GM19324 (cell line): ENCODE results near the gene ATG10.

Source experiments
- ATAC-seq: cut with Tn5 transposase; IDR thresholded peaks from one replicate; pipeline ENCODE4 v1.9.1; 2021; ENCODE audit warnings: mild to moderate bottlenecking, moderate library complexity; ENCODE audit not compliant: unreplicated experiment, low FRiP score

The ATG10 gene

GRCh38 chr5:82205005-82205404 lies 233.2 kb downstream of the ATG10 start:
- ATAC-seq = no peak

DNA sequence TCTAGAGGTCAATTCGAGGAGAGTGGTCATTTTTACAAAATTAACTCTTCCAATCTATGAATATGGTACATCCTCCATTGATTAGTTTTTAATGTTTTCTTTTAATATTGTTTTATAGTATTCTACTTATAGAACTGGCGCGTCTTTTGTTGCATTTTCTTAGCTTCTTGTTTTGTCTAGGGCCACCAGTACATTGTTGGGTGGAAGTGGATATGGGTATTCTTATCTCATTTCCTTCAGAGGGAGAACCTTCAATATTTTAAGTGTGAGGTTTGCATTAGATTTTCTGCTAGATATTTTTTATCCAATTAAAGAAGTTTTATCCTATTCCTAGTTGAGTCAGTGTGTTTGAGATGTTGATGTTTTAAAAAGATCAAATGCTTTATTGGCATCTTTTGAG lies 236.5 kb downstream of the ATG10 start:
- ATAC-seq = no peak

DNA sequence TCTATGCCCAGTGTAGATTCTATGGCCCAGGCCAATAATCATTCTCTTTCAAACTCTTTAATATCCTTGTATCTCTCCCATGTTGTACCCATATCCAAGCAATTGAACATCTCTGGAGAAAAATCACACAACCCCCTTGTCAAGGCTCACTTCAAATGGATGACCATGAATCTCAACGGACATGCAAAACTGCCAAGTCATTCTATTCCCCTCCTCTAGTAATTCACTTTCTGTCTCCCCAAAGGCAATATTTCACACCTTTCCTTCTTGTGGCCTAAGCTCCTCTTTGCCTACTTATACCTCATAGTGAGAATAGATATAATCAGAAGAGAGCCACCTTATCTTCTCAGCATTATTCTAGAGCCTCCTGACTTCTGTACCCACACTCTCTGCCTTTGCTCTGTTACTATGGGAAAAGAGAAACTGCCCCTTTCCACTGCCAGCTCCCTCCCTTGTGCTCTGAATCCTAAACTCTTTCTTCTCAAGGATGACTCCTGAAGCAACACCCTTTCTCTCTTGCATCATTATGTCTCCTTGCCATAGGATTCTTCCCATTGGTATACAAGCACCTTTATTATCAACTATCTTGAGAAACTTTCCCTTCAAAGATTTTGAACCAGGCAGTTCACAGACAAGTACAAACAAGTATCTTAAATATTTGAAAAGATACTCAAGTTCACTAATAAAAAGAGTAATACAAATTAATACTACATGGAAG lies 240.2 kb downstream of the ATG10 start:
- ATAC-seq = no peak

DNA sequence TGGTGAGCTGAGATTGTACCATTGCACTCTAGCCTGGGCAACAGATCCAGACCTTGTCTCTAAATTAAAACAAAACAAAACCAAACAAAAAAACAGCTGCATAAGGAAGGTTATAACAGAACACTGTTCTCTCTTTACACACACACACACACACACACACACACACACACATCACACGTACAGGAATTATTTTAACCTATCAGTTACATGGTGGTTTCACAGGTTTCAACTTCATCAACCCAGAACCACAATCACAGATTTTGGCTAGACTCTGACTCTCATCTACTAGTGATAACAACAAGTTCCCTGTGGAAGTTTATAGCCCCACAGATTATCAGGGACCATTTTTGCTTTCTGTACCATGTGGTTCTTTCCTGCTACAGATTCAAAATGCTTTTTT lies 246.1 kb downstream of the ATG10 start:
- ATAC-seq = no peak

DNA sequence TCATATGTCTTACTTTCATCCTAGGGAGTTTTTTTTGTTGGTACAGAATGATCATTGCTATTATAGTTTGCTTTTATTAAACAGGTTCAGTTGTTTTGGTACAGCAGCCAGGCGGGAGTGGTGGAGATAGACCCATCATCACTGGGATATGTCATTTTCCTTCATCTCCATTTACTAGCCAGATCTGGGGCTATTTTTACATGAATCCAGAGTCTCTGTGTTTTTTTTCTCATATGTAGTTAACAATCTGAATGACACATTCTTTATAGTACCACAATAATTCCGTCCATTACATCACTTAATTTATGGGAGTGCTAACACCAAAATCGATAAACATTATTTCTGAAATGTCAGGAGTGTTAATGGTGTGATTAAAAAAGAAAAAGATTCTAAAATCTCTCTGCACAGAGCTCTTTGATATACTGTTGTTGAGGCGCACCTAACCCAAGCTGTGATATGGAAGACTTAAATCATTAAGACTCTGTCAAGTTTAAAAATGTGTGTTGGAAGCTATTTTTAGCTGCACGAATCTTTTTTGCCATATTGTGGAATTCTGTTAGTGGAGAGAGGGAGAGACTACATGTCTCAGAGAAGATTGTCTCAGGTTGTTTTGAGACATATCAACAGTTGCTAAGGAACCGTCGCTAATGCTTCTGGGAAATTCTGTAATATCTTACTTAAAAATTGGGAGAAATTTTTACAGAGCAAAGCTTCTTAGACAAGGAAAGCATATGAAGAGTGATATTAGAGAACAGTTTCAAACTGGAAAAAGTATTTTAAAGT lies 246.7 kb downstream of the ATG10 start:
- ATAC-seq = no peak

DNA sequence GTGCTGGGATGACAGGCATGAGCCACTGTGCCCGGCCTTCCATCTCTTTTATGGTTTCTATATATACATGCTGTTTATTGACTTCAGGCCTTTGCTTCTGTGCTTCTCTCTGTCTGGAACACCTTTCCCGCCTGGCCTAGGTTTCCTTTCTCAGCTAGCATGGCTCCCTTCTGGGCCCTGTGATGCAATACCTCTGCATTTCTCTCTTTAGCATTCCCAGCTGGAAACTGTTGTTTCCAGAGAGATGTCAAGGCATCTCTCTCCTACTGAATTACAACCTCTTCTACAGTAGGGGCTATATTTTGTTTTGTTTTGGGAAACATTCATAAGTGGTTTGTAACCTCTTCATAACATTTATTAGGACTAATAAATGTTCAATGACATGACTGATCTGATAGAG lies 249.2 kb downstream of the ATG10 start:
- no peak for ATAC-seq

DNA sequence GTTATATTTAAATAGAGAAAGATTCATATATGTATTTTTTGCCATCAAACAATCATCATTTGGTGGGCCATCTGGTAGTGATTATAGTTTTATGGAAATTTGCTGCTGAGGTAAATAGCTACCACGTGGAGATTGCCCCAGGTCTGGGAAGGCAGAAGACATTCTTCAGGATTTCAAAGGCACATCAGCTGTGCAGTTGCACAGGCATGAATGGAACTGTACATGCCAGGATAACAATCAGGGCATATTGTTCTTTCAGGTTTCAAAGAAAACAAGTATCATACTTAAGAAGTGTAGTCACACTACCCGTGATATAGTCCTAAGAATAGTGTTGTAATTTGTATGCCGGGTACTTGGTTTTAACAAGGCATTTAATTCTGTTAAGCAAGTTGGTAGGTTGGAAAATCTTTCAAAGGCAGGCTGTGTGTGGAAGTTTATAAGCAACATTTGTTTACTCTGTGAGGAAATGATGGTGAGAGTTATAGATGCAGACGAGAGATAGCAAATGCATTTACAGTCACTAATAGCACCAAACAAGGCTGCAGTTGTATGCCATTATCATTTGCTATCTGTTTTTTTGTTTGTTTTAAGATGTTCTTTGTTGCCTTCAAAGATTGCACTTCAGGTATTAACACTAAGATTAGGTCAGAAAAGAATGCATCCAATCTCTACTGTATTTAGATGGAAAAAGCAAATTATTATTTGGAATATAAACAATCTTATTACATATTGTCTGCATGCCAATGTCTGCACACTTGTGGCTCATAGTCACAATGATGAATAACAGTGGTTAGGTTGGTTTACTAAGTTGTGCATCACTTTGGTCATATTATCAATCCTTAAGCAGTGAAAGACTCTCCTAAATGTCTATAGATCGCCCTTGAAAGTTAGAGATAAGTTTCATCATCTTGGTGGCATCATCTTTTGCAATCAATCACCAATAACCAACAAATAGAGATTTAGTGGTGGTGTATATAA lies 251.1 kb downstream of the ATG10 start:
- no peak for ATAC-seq

GRCh38 chr5:82225525-82226172 lies 253.8 kb downstream of the ATG10 start:
- ATAC-seq = peak; percentile 73

DNA sequence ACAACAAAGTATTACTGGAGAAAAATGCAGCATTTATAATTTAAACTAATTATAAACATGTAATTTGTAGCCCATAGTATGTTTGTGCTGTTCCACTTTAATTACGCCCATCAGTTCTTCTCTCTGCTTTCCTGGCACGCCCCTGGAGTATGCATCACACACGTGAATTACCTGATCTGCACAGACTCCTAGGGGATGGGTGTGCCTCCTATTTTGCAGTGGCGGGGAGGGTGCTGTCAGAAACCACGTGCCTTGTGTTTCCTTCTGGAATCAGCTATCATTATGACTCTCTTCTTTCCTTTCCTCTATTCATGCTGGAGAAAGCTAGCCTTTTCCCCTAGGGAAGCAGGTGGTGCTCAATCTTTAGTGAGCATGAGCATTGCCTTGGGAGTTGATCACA lies 263.1 kb downstream of the ATG10 start:
- no peak for ATAC-seq

- ATAC-seq = no peak
Measured at GRCh38 chr5:82244151-82244550, 272.3 kb downstream of the ATG10 start.

- no peak for ATAC-seq
Measured at GRCh38 chr5:82244854-82245635, 273.2 kb downstream of the ATG10 start.

DNA sequence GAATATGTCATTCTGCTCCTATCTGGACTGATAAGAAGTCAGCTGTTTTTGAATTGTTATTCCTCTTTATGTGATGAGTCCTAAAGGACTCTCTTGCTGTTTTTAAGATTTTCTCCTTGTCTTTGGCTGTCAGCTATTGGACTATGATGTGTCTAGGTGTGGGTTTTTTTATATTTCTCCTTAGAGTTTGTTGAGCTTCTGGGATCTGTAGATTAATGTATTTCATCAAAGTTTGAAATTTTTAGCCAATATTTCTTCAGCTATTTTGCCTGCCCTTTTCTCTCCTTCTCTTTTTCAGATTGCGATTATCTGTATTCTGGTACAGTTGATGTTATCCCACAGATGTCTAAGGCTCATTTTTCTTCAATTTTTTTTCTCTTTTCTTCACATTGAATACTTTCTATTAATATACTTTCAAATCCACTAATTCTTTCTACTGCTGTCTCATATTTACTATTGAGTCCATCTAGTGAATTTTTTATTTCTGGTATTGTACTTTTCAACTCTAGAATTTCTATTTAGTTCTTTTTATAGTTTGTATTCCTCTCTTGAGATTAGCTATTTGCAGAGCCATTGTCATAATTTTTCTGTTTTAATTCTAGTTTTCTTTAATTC lies 275.2 kb downstream of the ATG10 start:
- ATAC-seq = no peak

- no peak for ATAC-seq
Measured at GRCh38 chr5:82252744-82253143, 280.9 kb downstream of the ATG10 start.

- no peak for ATAC-seq
Measured at GRCh38 chr5:82255844-82256243, 284.0 kb downstream of the ATG10 start.

DNA sequence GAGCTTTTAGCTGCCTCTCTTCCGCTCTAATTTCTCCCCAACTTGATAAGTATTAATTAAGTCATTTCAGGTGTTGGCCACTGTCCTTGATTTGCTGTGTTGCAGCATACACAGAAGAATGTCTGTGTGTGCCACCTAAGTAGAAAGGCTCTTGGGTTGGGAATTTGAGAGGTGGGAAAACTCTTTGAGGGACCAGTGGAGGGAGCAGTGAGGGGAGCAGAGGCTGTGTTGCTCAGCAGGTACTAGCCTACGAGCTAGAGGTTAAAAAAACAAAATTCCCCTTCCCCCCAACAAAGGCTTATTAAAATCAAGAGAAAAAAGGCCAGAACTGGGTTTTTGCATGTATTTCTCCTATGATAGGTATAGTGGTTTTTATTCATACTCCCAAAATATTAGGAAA lies 285.4 kb downstream of the ATG10 start:
- no peak for ATAC-seq

- no peak for ATAC-seq
Measured at GRCh38 chr5:82257729-82258128, 285.9 kb downstream of the ATG10 start.

DNA sequence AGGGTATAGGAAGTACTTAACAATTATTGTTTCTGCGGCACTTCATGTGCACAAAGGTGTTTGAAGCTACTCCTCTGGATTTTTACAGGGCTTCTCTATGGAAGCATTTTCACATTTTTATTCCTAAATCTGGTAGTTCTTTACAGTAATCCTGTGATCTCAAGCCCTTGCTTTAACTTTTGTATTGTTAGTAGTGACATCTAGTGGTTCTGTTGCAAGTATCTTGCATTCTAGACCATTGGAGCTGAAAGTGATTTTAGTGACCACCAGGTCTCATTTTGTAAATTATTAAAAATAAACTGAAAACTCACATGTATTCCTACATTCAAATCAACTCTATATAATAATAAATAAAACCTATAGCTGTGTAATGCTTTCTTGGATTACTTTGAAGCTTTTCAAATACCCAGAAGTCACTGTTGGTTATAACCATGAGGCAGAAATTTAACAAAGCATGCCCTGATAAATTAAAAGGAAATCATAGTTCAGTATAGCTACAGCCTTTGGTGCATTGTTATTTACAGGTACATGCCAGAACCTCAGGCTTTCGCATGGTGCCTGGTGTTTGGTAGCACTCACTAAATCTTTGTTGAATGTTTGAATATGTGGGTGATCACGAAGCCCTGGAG lies 287.5 kb downstream of the ATG10 start:
- no peak for ATAC-seq

DNA sequence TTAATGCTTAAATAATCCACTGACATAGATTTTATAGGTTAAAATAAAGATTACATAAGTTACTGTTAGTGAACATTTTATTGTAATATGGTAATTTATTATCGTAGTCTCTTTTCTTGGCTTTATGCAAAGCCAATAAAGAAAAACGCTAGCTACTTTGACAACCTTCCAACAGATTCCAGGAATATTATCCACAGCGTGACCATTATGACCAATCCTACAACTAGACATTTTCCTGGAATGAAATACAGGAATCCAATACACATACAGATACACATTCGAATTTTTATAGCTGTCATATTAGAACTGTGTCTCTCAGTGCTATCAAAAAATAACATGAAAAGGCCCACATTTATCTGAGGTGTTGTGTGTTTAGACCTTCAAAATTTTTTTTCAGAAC lies 293.2 kb downstream of the ATG10 start:
- no peak for ATAC-seq
